Hepatocyte (in vitro differentiated cells): ENCODE results near the gene FAM20A.

Source experiments
- CTCF ChIP-seq: fragments of 200-600 bp; sonication (generic); IDR thresholded peaks from 2 replicates; pipeline ENCODE4 v1.5.1; 2016; ENCODE audit warnings: antibody characterized with exemption, mild to moderate bottlenecking; ENCODE audit not compliant: poor library complexity
- EZH2 ChIP-seq: fragments of 200-600 bp; sonication (generic); IDR thresholded peaks from 2 replicates; pipeline ENCODE4 v1.6.1; 2016; ENCODE audit warnings: antibody characterized with exemption, mild to moderate bottlenecking, borderline replicate concordance

GRCh38 chr17:68616334-68616733 is 15.2 kb upstream of the FAM20A start:
- TF ChIP-seq CTCF, result no peak
- no peak for TF ChIP-seq EZH2
